OCI-LY1 (cell line): ENCODE results near the gene OBSL1.

Experiments
- H2AFZ ChIP-seq: fragments of 200-600 bp; sonication (generic), shearing (Covaris generic); 2 replicates; pipeline ENCODE4 v1.6.0; 2014; ENCODE audit warnings: antibody characterized with exemption, mild to moderate bottlenecking, low read length
- H3F3A ChIP-seq: fragments of 200-600 bp; sonication (generic), shearing (Covaris generic); 2 replicates; pipeline ENCODE4 v1.6.0; 2014; ENCODE audit warnings: mild to moderate bottlenecking, antibody characterized with exemption, low read length, moderate library complexity; ENCODE audit not compliant: insufficient read depth
- H3K27ac ChIP-seq: fragments of 200-600 bp; sonication (generic); 2 replicates; pipeline ENCODE4 v1.5.1; 2014; ENCODE audit warnings: low read length, mixed run types, mild to moderate bottlenecking, low read depth; ENCODE audit not compliant: poor library complexity, severe bottlenecking
- H3K27me3 ChIP-seq: fragments of 200-600 bp; sonication (generic); 2 replicates; pipeline ENCODE4 v1.6.0; 2014; ENCODE audit warnings: antibody characterized with exemption, mild to moderate bottlenecking, low read length, moderate library complexity; ENCODE audit not compliant: insufficient read depth
- H3K36me3 ChIP-seq: fragments of 200-600 bp; sonication (generic); 2 replicates; pipeline ENCODE4 v1.6.1; 2014; ENCODE audit warnings: mild to moderate bottlenecking, antibody characterized with exemption, low read length, moderate library complexity, mixed read lengths; ENCODE audit not compliant: insufficient read depth
- H3K4me1 ChIP-seq: fragments of 200-600 bp; sonication (generic); 2 replicates; pipeline ENCODE4 v1.5.1; 2014; ENCODE audit warnings: mild to moderate bottlenecking, low read length, moderate library complexity; ENCODE audit not compliant: insufficient read depth, severe bottlenecking
- H3K4me2 ChIP-seq: fragments of 200-600 bp; sonication (generic), shearing (Covaris generic); 2 replicates; pipeline ENCODE4 v1.6.1; 2014; ENCODE audit warnings: low read length
- H3K4me3 ChIP-seq: fragments of 200-600 bp; sonication (generic); 2 replicates; pipeline ENCODE4 v1.5.1; 2014; ENCODE audit warnings: low read length, low read depth, mild to moderate bottlenecking, mixed read lengths; ENCODE audit not compliant: poor library complexity, severe bottlenecking
- H3K79me2 ChIP-seq: fragments of 200-600 bp; shearing (Covaris generic); 2 replicates; pipeline ENCODE4 v1.6.1; 2016; ENCODE audit warnings: mixed run types, low read length, mixed read lengths; ENCODE audit not compliant: insufficient read depth
- H3K9ac ChIP-seq: fragments of 200-600 bp; sonication (generic), shearing (Covaris generic); 2 replicates; pipeline ENCODE4 v1.6.1; 2014; ENCODE audit warnings: mild to moderate bottlenecking, low read length, mixed read lengths
- H3K9me2 ChIP-seq: fragments of 200-600 bp; sonication (generic), shearing (Covaris generic); 2 replicates; pipeline ENCODE4 v1.6.1; 2014; ENCODE audit warnings: low read depth, mild to moderate bottlenecking, low read length, mixed read lengths
- H3K9me3 ChIP-seq: fragments of 200-600 bp; shearing (Covaris generic); 2 replicates; pipeline ENCODE4 v1.6.1; 2014; ENCODE audit warnings: low read length, mixed read lengths
- H4K20me1 ChIP-seq: fragments of 200-600 bp; sonication (generic), shearing (Covaris generic); 2 replicates; pipeline ENCODE4 v1.6.0; 2016; ENCODE audit warnings: mild to moderate bottlenecking, low read length; ENCODE audit not compliant: insufficient read depth
- CTCF ChIP-seq: fragments of 200-600 bp; sonication (generic), shearing (Covaris generic); IDR thresholded peaks from 2 replicates; pipeline ENCODE4 v1.5.1; 2017; ENCODE audit warnings: mild to moderate bottlenecking, antibody characterized with exemption, low read length, moderate library complexity, mixed read lengths
- EZH2 ChIP-seq: fragments of 200-600 bp; sonication (generic), shearing (Covaris generic); IDR thresholded peaks from 2 replicates; pipeline ENCODE4 v1.8.0; 2017; ENCODE audit warnings: borderline replicate concordance, mixed run types, mild to moderate bottlenecking, antibody characterized with exemption, low read length, moderate library complexity, mixed read lengths

The OBSL1 gene

GRCh38 chr2:219545295-219545942 is 25.9 kb downstream of the OBSL1 start:
- H3F3A ChIP-seq = no peaks in the 10 kb centered on the region
- peaks cover 10% of the 10 kb centered on the region; the same call in 1 of the 2 replicates for H3K36me3 ChIP-seq
- no peak overlapping the region for H3K4me2 ChIP-seq
- H3K9ac ChIP-seq = no peak overlapping the region
- H3K9me3 ChIP-seq = no peaks in the 10 kb centered on the region
- H3K4me1 ChIP-seq = peaks cover 13% of the 10 kb centered on the region
- no peaks in the 10 kb centered on the region for H3K27me3 ChIP-seq
- H2AFZ ChIP-seq = no peak overlapping the region
- TF ChIP-seq CTCF (no peak), EZH2 (no peak)
- H3K79me2 ChIP-seq = no peaks in the 10 kb centered on the region
- H3K4me3 ChIP-seq = no peak overlapping the region
- H3K9me2 ChIP-seq = no peaks in the 10 kb centered on the region
- H3K27ac ChIP-seq = no peak overlapping the region
- H4K20me1 ChIP-seq = no peaks in the 10 kb centered on the region

GRCh38 chr2:219544567-219544966 is 26.8 kb downstream of the OBSL1 start:
- Histone ChIP-seq H3K4me2 (peak overlapping the region; percentile 65), H3K9me3 (no peaks in the 10 kb centered on the region), H3K9ac (no peak overlapping the region; the same call in 1 of the 2 replicates), H4K20me1 (no peaks in the 10 kb centered on the region), H3K27ac (no peak overlapping the region), H3K4me1 (peaks cover 13% of the 10 kb centered on the region), H3K79me2 (no peaks in the 10 kb centered on the region), H3K36me3 (peaks cover 11% of the 10 kb centered on the region; the same call in 1 of the 2 replicates), H3K9me2 (no peaks in the 10 kb centered on the region), H3K27me3 (no peaks in the 10 kb centered on the region), H2AFZ (no peak overlapping the region), H3K4me3 (peak overlapping the region; percentile 66), H3F3A (no peaks in the 10 kb centered on the region)
- TF ChIP-seq CTCF (no peak), EZH2 (no peak)

- Histone ChIP-seq H3K36me3 (peaks cover 11% of the 10 kb centered on the region; the same call in 1 of the 2 replicates), H3K27ac (peak within 1 kb of the TSS; percentile 44)
Observed at GRCh38 chr2:219543596-219544358, 27.6 kb downstream of the OBSL1 start, which contains the start of the genes CHPF and TMEM198. CHPF (minus strand) TSS chr2:219543809; CDS start chr2:219543538, 271 bp downstream. TMEM198 (plus strand) TSS chr2:219544028; CDS start chr2:219544728, 700 bp downstream.

More at GRCh38 chr2:219543596-219544358, 27.6 kb downstream of the OBSL1 start, which contains the start of the genes CHPF and TMEM198:
- Histone ChIP-seq H3K79me2 (no peaks in the 10 kb centered on the region), H3K9ac (peak within 1 kb of the TSS; percentile 56), H3F3A (no peaks in the 10 kb centered on the region), H4K20me1 (no peaks in the 10 kb centered on the region), H2AFZ (no peak within 1 kb of the TSS), H3K27me3 (no peaks in the 10 kb centered on the region), H3K4me2 (peak within 1 kb of the TSS; percentile 65), H3K9me3 (no peaks in the 10 kb centered on the region), H3K9me2 (no peaks in the 10 kb centered on the region), H3K4me1 (peaks cover 13% of the 10 kb centered on the region), H3K4me3 (peak within 1 kb of the TSS; percentile 66)
- TF ChIP-seq EZH2 (no peak), CTCF (no peak)
